Neural progenitor cell (in vitro differentiated cells): Measurements from ENCODE around the gene ENPP6. TPM values are rescaled to one million over a fixed set of nuclear protein-coding genes. Genes with fewer than 3 reads are reported as not detected.

Experiments
- DNase-seq: peaks from one replicate; pipeline ENCODE4 v3.0.0-alpha.2; 2016; ENCODE audit warnings: low spot score
- H2AFZ ChIP-seq: fragments of 200-600 bp; sonication (generic); replicated peaks from 2 replicates; pipeline ENCODE4 v1.6.1; 2016; ENCODE audit warnings: antibody characterized with exemption
- H3F3A ChIP-seq: fragments of 200-600 bp; sonication (generic); 2 replicates; pipeline ENCODE4 v1.6.1; 2016; ENCODE audit warnings: antibody characterized with exemption, low read depth
- H3K27ac ChIP-seq: fragments of 200-600 bp; sonication (generic); 2 replicates; pipeline ENCODE4 v1.5.1; 2016; ENCODE audit warnings: mild to moderate bottlenecking
- H3K27me3 ChIP-seq: fragments of 200-600 bp; sonication (generic); 2 replicates; pipeline ENCODE4 v1.6.1; 2016; ENCODE audit warnings: mild to moderate bottlenecking, moderate library complexity
- H3K36me3 ChIP-seq: fragments of 200-600 bp; sonication (generic); 2 replicates; pipeline ENCODE4 v1.5.1; 2016
- H3K4me1 ChIP-seq: fragments of 200-600 bp; sonication (generic); 2 replicates; pipeline ENCODE4 v1.6.1; 2016; ENCODE audit warnings: mixed run types
- H3K4me2 ChIP-seq: fragments of 200-600 bp; sonication (generic); 2 replicates; pipeline ENCODE4 v1.6.1; 2016
- H3K4me3 ChIP-seq: fragments of 200-600 bp; sonication (generic); 2 replicates; pipeline ENCODE4 v1.5.1; 2016
- H3K79me2 ChIP-seq: fragments of 200-600 bp; sonication (generic); 2 replicates; pipeline ENCODE4 v1.6.1; 2016; ENCODE audit warnings: low read depth
- H3K9ac ChIP-seq: fragments of 200-600 bp; sonication (generic); 2 replicates; pipeline ENCODE4 v1.6.1; 2016
- H3K9me3 ChIP-seq: fragments of 200-600 bp; sonication (generic); 2 replicates; pipeline ENCODE4 v1.5.1; 2016; ENCODE audit warnings: low read depth
- H4K20me1 ChIP-seq: fragments of 200-600 bp; sonication (generic); 2 replicates; pipeline ENCODE4 v1.6.1; 2016; ENCODE audit warnings: low read depth
- H3K27ac Mint-ChIP-seq: 3 replicates; pipeline ENCODE4 v1.8.0; 2021; ENCODE audit warnings: mixed read lengths
- H3K27me3 Mint-ChIP-seq: 2 replicates; pipeline ENCODE4 v1.8.0; 2022; ENCODE audit warnings: low read depth, mild to moderate bottlenecking, inconsistent platforms, moderate library complexity, mixed read lengths; ENCODE audit not compliant: insufficient read depth
- H3K36me3 Mint-ChIP-seq: 3 replicates; pipeline ENCODE4 v1.8.0; 2021; ENCODE audit warnings: mixed read lengths
- H3K4me1 Mint-ChIP-seq: 3 replicates; pipeline ENCODE4 v1.8.0; 2021; ENCODE audit warnings: mixed read lengths
- H3K4me3 Mint-ChIP-seq: 3 replicates; pipeline ENCODE4 v1.8.0; 2021; ENCODE audit warnings: mild to moderate bottlenecking, moderate library complexity, mixed read lengths
- H3K9me3 Mint-ChIP-seq: 3 replicates; pipeline ENCODE4 v1.8.0; 2020; ENCODE audit warnings: mixed read lengths
- CTCF ChIP-seq: fragments of 200-600 bp; sonication (generic); IDR thresholded peaks from 2 replicates; pipeline ENCODE4 v1.5.1; 2017; ENCODE audit warnings: antibody characterized with exemption, mild to moderate bottlenecking
- EZH2 ChIP-seq: fragments of 200-600 bp; sonication (generic); IDR thresholded peaks from 2 replicates; pipeline ENCODE4 v1.6.1; 2017; ENCODE audit warnings: antibody characterized with exemption, mild to moderate bottlenecking, moderate library complexity
- EZH2phosphoT487 ChIP-seq: fragments of 200-600 bp; sonication (generic); IDR thresholded peaks from 2 replicates; pipeline ENCODE4 v1.6.1; 2017; ENCODE audit warnings: antibody characterized with exemption
- total RNA-seq: library from RNA; depleted of rRNA; stranded (reverse); fragments of >200 nt; gene quantifications from 2 replicates; pipeline ENCODE4 v1.2.3, GENCODE V29; 2015; ENCODE audit warnings: low replicate concordance

ENPP6 gene
- total RNA-seq, 1 donor from 2014 or later, result not detected

GRCh38 chr4:184261246-184261645, 43.6 kb upstream of the ENPP6 start:
- Histone ChIP-seq H3K36me3 (no peaks in the 10 kb centered on the region), H3K4me1 (peaks cover 8% of the 10 kb centered on the region), H2AFZ (no peak overlapping the region), H4K20me1 (no peaks in the 10 kb centered on the region), H3K79me2 (no peaks in the 10 kb centered on the region), H3K4me2 (no peak overlapping the region), H3K4me3 (no peak overlapping the region), H3K27ac (no peak overlapping the region), H3K9me3 (no peaks in the 10 kb centered on the region), H3K27me3 (no peaks in the 10 kb centered on the region), H3F3A (peaks cover 6% of the 10 kb centered on the region), H3K9ac (no peak overlapping the region)
- Mint-ChIP-seq H3K4me3 (no peak overlapping the region), H3K9me3 (no peaks in the 10 kb centered on the region), H3K36me3 (no peaks in the 10 kb centered on the region), H3K27me3 (peaks cover 4% of the 10 kb centered on the region), H3K4me1 (peaks cover 17% of the 10 kb centered on the region), H3K27ac (no peak overlapping the region)
- no peak for DNase-seq
- no peak for TF ChIP-seq CTCF
- no peak for TF ChIP-seq EZH2phosphoT487
- no peak for TF ChIP-seq EZH2

- Histone ChIP-seq H3K36me3 (no peaks in the 10 kb centered on the region), H4K20me1 (no peaks in the 10 kb centered on the region), H3K79me2 (no peaks in the 10 kb centered on the region), H3K9ac (no peak overlapping the region), H3K4me2 (no peak overlapping the region), H2AFZ (no peak overlapping the region), H3F3A (peaks cover 2% of the 10 kb centered on the region), H3K9me3 (no peaks in the 10 kb centered on the region), H3K27me3 (no peaks in the 10 kb centered on the region), H3K4me3 (no peak overlapping the region), H3K27ac (no peak overlapping the region), H3K4me1 (peaks cover 11% of the 10 kb centered on the region)
- H3K4me3 Mint-ChIP-seq, result no peak overlapping the region
- DNase-seq, result no peak
- no peak overlapping the region for H3K27ac Mint-ChIP-seq
- TF ChIP-seq CTCF (no peak), EZH2 (no peak), EZH2phosphoT487 (no peak)
- peaks cover 6% of the 10 kb centered on the region for H3K27me3 Mint-ChIP-seq
- H3K36me3 Mint-ChIP-seq, result no peaks in the 10 kb centered on the region
- peaks cover 16% of the 10 kb centered on the region for H3K4me1 Mint-ChIP-seq
- no peaks in the 10 kb centered on the region for H3K9me3 Mint-ChIP-seq
Observed at GRCh38 chr4:184259866-184260265, 42.2 kb upstream of the ENPP6 start.

GRCh38 chr4:184259081-184259480, 41.4 kb upstream of the ENPP6 start:
- TF ChIP-seq EZH2 (no peak), CTCF (no peak), EZH2phosphoT487 (no peak)
- no peaks in the 10 kb centered on the region for H4K20me1 ChIP-seq
- no peaks in the 10 kb centered on the region for H3K36me3 ChIP-seq
- no peaks in the 10 kb centered on the region for H3F3A ChIP-seq
- Mint-ChIP-seq H3K4me1 (peaks cover 13% of the 10 kb centered on the region), H3K27me3 (peaks cover 8% of the 10 kb centered on the region), H3K9me3 (no peaks in the 10 kb centered on the region), H3K27ac (no peak overlapping the region), H3K4me3 (no peak overlapping the region), H3K36me3 (no peaks in the 10 kb centered on the region)
- no peak for DNase-seq
- no peaks in the 10 kb centered on the region for H3K9me3 ChIP-seq
- no peak overlapping the region for H3K27ac ChIP-seq
- H2AFZ ChIP-seq, result no peak overlapping the region
- H3K4me1 ChIP-seq, result peaks cover 5% of the 10 kb centered on the region
- no peak overlapping the region for H3K4me2 ChIP-seq
- no peak overlapping the region for H3K9ac ChIP-seq
- H3K27me3 ChIP-seq, result no peaks in the 10 kb centered on the region
- H3K79me2 ChIP-seq, result no peaks in the 10 kb centered on the region
- H3K4me3 ChIP-seq, result no peak overlapping the region
